ENCODE results near the gene INSIG1. TPM values are rescaled to one million over a fixed set of nuclear protein-coding genes. Genes with fewer than 3 reads are reported as not detected.
A peak's percentile ranks its signal among the peaks of the same experiment; 100 is the strongest.

The INSIG1 gene
- total RNA-seq, result 53.5 TPM

DNA sequence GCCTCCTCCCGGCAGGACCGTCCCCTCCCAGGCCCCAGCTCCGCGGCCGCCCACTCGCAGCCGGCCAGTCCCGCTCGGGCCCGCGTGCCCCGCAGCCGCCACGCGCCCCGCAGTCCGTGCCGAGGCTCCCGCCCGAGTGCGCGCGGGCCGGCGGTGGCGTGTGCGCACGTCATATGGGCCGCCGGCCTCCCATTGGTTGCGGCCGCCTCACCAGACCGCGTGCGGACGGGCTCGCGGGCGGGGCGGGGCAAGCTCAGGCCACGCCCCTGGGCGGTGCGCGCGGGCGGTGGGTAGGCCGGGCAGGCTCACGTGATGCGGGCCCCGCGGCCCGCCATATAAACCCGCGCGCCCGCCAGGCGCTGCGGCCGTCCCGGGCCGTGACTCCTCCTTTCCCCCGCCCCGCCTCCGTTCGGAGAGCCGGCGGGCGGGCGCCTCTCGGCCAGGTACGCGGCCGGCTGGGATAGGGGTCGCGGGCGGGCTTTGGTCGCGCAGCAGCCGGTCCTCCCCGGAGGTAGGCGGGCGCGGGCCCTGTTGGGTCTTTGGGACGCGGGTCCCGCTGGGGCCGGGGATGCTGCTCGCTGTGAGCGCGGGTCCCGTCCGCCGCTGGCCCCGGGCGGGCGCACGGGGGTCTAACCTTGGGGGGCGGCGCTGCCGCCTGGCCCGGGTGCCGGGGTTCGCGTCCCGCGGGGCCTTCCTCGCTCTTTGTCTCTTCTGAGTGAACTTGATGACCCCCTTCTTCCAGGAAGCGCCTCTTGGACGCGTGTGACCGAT lies at the start of gene INSIG1:
TSS of gene INSIG1 (plus strand) at position 362 of the 771 bp plus-strand sequence. CDS start at position 770, 408 bp downstream.
- ATAC-seq, result peak; percentile 90

DNA sequence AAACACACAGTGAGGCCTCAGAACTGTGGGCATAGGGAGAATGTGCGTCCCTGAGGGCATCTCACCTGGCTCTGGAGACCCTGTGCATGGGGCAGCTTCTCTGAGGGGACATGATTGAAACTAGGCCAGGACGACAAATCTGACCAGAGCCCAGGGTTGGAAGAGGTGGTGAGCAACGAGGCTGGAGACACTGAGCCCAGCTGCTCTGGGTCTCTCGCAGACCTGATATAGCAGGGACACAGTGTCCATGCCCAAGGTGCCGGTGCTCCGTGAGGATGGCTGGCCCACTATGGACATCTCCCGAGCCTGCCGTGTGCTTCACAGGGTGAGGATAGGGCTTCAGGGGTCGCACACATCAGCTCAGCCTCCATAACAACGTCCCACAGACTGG lies 49.3 kb upstream of the INSIG1 start:
- no peak for ATAC-seq

DNA sequence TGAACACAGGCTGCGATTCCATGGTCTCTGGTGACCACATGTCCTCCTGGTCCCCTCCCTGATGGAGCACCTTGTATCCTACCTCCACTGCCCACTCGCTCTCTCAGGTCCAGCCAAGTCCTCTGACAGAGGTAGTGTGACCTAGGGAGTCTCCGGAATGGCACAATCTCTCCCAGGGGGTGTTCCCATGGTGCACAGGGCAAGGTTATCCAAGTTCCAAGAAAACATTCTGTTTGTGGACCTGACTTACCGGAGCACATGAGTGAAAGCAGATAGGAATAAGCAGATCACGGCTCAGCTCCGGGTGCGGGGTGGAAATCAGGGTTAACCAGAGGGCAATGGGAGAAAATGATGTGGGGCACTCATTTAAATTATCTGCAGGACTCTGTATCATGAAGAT lies 45.8 kb upstream of the INSIG1 start:
- ATAC-seq, result no peak

DNA sequence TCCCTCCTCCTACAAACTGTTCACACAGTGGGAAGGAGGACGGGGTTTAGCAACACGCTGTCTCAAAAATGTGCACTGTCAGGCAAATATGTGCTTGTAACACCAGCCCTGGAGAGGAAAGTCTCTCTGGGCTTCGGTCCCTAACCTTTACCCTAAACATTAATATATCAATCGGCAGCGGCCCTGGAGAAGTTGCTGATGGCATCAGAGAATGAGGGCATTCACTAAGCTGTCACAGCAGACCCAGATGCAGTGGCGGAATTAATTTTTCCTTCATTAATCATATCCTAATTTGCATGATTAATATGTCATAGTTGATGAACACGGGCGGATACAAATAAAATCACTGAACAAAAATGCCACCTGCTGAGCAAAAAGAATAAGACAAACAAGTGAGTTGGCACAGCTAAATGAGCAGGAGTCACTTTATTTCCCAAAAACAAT lies 45.2 kb upstream of the INSIG1 start:
- no peak for ATAC-seq

DNA sequence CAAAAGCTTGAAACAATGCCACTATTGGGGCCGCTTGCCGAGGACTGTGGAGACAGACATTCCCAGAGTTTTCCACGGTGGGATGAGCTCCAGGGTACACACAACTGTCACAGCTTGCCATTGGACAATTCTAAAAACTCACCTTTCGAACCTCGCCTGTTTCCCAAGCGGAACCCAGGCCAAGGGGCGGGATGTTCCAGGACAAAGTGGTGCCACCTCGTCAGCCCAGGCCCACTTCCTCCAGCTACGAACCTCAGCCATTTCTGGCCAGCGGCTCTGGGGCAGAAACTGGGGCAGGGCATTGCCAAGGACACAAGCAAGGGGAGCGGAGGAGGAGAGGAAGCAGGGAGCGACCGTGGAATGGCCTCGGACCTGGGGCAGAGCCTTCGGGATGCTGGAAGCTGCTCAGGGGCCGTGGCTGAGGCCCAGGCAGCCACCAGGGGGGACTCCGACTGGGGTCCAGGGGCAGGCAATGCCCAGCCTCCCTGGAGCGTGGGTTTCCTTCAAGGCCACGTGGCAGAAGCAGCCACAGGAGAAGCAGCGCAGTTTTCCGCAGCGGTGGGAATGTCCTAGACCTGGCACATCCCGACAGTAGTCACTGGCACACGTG lies 44.7 kb upstream of the INSIG1 start:
- ATAC-seq, result no peak

DNA sequence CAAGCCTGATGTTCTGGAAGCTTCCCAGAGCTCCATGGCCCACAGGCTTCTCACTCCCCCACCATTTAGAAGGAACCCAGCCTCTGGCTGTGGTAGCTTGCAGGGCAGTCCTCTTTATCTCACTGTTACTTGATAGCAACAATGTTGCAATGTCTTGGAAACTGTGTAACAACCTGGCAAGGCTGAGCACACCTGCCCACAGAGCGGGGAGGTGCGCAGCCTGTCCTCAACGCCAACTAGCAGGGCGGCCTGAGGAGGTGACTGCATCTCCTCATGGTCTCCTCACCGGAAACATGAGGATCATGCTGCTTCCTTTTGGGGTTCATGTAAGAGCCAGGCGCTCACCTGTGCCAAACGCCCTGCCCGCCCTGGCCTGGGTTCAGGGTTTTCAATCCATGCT lies 43.7 kb upstream of the INSIG1 start:
- ATAC-seq, result no peak

DNA sequence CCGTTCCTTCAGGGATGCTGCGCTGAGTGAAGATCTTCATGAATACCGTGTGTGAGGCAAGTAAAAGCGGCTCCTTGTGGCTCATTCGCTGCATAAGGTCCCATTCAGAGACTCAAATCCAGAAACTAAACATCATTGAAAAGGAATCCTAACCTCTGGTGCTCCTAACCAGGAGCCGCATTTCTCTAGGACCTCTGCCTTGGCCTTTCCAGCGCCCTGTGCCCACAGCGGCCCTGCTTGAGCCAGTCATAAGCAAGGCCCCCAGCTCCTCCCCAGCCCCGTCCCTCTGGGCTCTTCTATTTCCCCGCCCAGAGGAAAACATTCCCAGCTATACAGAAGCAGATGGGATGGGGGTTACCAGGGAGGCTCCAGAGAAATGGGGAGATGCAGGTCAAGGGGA lies 42.6 kb upstream of the INSIG1 start:
- ATAC-seq, result no peak

DNA sequence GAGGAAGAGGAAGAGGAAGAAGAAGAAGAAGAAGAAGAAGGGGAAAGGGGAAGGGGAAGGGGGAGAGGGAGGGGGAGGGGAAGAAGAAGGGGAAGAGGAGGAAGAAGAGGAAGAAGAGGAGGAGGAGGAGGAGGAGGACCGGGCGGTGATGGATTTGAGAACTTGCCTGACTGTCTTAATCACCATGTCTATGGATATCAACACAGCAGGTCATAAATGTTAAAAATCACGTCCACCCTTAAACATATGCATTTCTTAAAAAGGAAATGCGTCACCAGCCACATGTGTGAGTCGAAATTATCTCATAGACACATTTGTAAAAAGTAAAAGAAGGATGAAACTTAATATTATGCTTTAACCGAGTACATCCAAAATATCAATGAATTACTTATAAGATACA lies 42.1 kb upstream of the INSIG1 start:
- ATAC-seq, result no peak

DNA sequence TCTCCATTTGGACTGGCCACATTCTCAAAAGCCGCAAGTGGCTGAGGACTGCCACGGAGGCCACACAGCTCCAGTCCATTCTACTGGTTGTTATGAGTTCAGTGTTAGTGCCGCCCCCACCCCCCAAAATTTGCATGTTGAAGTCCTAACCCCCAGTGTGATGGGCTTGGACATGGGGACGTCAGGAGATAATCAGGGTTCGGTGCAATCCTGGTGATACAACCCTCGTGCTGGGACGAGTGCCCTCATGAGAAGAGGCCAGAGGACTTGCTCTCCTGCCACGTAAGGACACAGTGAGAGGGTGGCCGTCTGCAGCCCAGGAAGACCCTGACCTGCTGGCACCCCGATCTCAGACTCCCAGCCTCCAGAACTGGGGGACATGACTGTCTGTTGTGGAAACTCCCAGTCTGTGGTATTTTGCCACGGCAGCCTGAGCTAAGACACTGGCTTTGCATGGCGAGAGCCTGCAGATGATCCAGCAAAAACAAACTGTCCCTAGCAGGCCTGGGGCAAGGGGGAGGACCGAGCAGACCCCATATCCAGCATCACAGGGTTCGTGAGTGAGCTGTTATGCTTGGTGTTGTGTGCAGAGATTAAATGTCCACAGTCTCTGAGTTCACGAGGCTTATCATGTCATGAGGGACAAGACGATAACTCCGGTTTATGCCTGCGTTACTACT lies 41.5 kb upstream of the INSIG1 start:
- no peak for ATAC-seq

DNA sequence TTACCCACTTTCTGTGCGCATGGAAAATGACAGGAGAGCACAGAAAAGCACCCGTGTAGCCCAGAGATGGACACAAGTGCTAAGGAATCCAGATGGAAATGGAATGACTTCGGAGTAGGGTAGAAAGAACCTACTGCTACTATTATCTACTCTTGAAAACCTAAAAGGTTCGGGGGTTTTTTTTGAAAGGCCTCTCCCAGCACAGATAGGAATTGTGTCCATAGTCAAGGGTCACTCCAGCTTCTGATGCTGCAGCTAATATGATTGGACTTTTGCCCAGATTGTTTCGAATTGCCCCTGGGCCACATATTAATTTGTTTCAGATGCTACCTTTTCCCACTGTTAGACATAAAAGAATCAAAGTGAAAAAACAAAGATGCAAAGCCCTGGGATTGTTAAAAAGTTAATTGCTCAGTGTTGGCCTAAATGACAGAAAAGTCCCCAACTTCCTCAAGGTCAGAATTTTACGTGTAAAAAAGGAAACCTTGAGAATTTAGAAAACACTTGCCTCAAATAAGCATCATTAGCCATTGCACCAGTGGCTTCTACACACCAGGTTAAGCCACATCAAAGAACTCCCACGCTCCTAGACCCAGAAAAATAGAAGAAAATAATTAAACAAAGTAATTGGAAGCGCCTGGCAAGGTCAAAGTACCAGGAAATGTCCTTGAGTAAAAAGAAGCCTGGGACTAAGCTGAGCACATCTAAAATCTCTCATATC lies 40.8 kb upstream of the INSIG1 start:
- ATAC-seq, result no peak

DNA sequence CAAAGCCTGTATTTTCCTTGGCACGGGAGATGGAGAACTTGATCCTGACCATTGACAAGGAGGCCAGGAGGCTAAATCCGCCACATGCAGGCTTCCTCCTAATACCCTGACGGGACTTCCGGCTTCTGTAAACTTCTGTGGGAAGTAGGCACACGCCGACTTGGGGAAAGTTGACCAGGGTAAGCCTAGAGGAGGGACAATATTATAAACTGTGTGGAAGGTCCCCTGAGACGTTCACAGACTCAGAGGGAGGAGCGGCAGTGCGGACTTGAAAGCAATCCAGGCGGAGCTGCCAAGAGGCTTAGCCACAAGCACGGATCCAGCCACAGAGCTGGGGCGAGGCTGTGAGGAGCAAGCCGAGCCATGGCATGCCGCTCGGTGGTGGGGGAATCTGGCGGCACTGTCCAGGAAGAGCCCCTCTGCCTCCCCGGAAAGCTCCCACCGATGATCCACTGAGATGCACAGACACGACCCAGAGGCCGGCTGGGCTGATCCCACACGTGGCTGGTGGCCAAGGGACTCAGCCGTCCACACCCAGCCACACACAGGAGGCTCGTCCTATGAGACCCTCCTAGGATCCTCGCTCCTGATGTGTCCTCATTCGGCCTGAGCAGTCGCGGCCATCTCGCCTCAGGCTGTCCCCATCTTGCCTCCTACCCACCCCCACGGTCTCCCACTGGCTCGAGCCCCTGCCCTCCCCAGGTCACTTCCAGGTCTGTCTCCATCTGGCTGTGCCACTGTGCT lies 40.0 kb upstream of the INSIG1 start:
- peak; percentile 82 for ATAC-seq

DNA sequence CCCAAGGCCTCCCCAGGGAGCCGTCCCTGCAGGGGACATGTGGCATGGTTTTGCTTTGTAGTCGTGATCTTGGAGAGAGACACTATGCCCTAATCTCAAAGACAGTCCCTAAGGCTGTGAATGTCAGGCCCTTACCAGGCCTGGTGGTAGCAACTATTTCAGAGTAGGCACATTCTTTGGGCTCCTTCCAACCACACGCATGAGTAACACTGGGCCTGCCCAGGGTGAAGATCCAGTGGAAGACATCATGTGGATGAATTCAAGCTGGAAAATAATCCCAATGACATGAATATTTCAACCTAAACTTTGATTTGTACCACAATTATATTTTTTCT lies 39.5 kb upstream of the INSIG1 start:
- ATAC-seq, result peak; percentile 49

DNA sequence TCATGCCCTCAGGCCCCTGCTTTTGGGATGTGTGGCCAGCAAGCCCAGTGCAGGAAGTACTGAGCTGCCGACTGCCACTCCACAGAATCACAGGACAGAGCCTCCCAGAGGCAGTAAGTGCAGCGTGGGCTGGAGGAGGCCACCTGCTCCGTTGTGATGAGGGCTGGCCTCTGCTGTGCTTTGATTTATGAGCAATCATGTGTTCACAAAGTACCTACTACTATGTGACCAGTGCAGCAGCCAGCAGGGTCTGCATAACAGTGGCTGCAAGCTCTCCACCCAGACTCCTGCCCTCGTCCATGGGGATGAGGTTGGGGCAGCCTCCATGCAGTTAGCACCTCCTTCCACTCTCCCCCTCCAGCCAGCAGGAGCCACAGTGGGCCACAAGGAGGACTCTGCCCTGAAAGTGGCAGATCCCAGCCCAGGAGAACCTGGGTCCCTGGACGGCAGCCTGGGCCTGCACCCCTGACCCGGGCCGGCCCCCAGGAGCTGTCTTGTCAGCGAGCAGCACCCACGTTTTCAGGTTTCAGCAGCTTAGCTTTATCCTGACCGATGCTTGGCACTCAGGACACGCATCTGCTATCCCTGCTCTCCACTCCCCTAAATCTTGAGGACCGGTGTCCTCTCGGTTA lies 37.7 kb upstream of the INSIG1 start:
- no peak for ATAC-seq

DNA sequence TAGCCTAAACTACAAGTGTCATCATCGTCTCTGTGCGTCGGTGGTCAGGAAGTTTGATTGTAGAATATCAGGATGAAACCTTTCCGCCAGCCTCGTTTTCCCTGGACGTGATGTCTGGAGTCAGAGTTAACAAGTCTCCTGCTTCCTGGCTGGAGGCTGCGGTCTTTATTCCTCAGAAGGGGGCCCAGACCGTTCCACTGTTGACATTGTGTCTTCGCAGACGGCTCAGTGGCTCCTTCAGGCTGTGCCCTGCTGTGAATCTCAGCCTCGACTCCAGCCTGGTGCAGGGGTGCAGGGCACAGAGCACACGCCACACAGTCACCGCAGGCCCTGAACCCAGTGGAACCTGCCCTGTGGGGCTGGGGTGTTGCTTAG lies 37.2 kb upstream of the INSIG1 start:
- no peak for ATAC-seq

DNA sequence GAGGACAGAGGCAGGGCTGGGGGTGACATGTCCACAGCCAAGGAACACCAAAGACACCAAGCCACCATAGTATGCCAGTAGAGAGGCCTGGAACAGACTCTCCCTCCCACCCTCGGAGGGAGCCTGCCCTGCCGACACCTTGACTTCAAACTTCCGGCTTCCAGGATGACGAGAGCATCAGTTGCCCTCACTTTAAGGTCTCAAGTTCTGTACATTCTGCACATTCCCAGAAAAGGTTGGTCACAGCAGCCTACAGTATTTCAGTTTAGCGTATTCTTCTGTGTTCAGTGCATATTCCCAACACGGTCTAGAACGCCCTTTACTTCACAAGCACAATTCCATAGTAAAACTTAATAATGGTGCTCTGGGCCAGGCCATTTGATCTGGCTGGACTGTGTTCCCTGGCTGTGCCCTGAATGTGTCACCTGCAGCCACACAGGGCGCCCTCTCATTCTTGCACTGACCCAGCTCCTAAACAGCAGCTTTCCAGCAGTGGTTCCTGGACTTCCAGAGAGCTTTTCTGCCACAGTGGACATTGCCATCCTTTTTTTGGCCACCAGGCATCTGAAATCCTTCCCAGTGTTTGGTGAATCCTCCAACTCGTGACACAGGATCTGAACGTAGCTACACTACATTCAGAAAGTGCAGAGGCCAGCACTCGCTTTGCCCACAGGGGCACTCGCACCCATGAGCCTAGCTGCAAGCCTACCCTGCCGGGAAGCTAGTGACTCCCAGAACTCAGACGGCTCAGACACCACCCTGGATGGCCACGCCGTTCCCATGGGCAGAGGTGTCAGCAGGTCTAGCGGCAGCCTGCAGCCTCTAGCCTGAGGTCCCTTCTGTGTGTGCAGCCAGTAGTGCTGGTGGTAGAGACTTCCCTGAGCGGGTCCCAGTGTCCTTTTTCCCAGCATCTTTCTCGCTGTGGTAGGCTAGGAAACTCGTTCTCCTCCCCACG lies 36.4 kb upstream of the INSIG1 start:
- ATAC-seq, result no peak

DNA sequence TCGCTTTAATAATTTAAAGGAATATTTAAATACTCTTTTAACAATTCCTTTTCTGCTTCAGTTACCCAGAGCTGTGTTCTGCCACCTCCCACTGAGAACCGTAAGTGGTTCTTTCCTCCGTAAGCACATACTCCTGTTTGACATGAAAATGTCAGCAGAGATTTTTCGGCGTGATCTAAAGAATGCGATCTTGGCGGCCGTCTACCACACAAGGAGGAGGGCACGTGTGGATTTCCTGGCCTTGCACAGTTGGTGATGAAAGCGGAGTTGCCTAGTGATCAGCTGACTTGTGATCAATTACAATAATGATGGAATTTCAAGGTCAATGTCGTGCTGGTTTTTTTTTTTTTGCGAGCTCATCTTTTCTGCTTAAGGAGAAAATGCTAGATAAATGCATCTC lies 35.6 kb upstream of the INSIG1 start:
- ATAC-seq, result no peak

DNA sequence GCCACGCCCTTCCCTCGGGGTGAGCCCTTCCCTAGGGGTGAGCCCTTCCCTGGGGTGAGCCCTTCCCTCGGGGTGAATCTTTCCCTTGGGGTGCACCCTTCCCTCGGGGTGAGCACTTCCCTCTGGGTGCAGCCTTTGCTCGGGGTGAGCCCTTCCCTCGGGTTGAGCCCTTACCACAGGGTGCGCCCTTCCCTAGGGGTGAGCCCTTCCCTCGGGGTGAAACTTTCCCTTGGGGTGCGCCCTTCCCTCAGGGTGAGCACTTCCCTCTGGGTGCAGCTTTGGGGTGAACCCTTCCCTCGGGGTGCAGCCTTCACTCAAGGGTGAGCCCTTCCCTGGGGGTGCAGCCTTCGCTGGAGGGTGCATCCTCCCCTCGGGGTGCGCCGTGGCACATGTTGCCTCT lies 34.6 kb upstream of the INSIG1 start:
- ATAC-seq, result no peak

DNA sequence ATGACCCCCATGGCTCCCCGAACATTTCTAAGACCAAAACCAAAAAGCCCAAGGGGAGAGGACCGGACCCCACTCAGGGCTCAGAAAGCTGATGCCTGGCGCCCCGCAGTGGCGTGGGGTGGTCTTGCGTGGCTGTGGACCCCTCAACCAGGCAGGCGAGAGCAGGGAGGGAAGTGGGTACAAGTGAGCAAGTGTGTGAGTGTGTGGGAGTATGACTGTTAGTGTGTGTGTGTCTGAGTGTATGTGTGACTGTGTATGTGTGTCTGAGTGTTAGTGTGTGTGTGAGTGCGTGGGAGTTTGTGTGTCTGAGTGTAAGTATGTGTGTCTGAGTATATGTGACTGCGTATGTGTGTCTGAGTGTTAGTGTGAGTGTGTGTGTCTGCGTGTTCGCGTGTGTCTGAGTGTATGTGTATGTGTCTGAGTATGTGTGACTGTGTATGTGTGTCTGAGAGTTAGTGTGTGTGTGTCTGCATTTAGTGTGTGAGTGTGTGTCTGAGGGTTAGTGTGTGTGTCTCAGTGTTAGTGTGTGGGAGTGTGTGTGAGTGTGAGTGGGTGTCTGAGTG lies 34.0 kb upstream of the INSIG1 start:
- ATAC-seq, result no peak

DNA sequence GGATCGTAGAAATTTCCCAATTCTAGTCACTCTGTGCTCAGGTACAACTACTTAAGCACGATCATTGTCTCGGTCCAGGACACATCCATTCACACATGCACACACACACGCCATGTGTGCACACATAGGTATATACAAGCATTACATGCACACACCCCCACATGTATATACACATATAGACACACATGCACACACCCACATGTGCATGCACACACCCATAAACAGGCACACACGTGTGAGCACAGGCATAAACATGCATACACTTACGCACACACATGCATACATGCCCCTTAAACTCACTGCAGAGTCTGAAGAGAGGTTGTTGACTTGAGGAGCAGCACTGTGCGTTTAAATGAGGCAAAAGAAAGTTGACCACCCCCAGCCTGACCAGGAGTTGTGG lies 32.5 kb upstream of the INSIG1 start:
- no peak for ATAC-seq

DNA sequence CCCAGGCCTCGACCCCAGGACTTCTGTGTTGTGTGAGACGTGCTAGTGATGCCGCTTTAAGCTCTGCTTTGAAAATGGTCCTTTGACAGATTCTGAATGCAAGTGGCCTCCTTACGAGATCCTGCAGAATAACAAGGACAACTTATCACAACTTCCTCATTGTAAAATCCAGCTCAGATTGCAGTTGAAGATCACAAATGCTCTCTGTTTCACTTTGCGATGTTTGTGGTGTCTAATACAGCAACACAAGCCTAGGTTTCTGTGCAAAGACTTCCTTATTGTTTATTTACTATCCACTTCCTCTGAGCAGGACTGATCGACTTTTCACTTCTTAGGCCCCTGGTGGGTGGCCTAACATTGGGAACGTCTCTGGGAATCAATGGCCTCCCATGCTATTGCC lies 31.7 kb upstream of the INSIG1 start:
- no peak for ATAC-seq

DNA sequence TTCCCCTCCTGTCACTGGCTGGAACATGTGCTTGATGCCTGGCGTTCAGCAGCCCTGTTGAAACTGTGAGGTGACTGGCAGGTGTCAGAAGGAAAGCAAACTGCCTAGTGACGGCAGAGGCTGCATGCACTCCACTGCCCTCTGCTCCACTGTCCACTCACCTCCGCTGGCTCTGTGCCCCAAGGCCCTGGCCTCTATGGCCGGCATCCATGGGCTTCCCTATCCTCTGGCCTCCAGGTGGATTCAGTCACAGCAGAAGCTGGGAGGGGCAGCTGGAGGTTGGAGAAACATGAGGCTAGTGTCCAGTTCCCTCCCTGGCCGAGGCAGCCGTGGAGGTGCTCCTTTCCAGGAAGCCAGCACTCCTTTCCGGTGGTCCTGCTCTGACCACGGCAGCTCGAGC lies 31.2 kb upstream of the INSIG1 start:
- no peak for ATAC-seq
